Dermis blood vessel endothelial cell (primary cell): ENCODE measurements around the gene TRPV5. TPM values are rescaled to one million over a fixed set of nuclear protein-coding genes. Genes with fewer than 3 reads are reported as not detected.

Source experiments
- DNase-seq: peaks from one replicate; pipeline ENCODE4 v3.0.0; 2010
- total RNA-seq: library from RNA; depleted of rRNA; stranded (reverse); fragments of >200 nt; gene quantifications from 2 replicates; pipeline ENCODE4 v1.2.3, GENCODE V29; 2014

TRPV5 gene
- total RNA-seq, 1 donor from 2014 or later: not detected

- DNase-seq: no peak
Measured at GRCh38 chr7:142939226-142939910, 5.8 kb upstream of the TRPV5 start, which contains the start of gene LLCFC1. TSS of gene LLCFC1 (plus strand) at chr7:142939484. CDS start at chr7:142939622, 138 bp downstream.

- DNase-seq: no peak
Measured at GRCh38 chr7:142938611-142939010, 5.1 kb upstream of the TRPV5 start.

- DNase-seq: no peak
Measured at GRCh38 chr7:142935941-142936565, 2.5 kb upstream of the TRPV5 start.

GRCh38 chr7:142934056-142934455, 510 bp upstream of the TRPV5 start:
- no peak for DNase-seq

GRCh38 chr7:142933092-142933475, 462 bp downstream of the TRPV5 start:
- no peak for DNase-seq

- DNase-seq: no peak
Measured at GRCh38 chr7:142932386-142933091, 1.0 kb downstream of the TRPV5 start.

GRCh38 chr7:142930126-142930730, 3.3 kb downstream of the TRPV5 start:
- no peak for DNase-seq

- DNase-seq: no peak
Measured at GRCh38 chr7:142927949-142928348, 5.6 kb downstream of the TRPV5 start.

GRCh38 chr7:142927085-142927745, 6.3 kb downstream of the TRPV5 start:
- DNase-seq: no peak

GRCh38 chr7:142925413-142925812, 8.1 kb downstream of the TRPV5 start:
- no peak for DNase-seq

GRCh38 chr7:142923391-142923790, 10.2 kb downstream of the TRPV5 start:
- no peak for DNase-seq

- no peak for DNase-seq
Measured at GRCh38 chr7:142919656-142920055, 13.9 kb downstream of the TRPV5 start.

GRCh38 chr7:142918901-142919300, 14.6 kb downstream of the TRPV5 start:
- DNase-seq: no peak

- DNase-seq: no peak
Measured at GRCh38 chr7:142917447-142917846, 16.1 kb downstream of the TRPV5 start.

- no peak for DNase-seq
Measured at GRCh38 chr7:142916508-142916907, 17.0 kb downstream of the TRPV5 start.

GRCh38 chr7:142915315-142915714, 18.2 kb downstream of the TRPV5 start:
- no peak for DNase-seq

GRCh38 chr7:142914121-142914520, 19.4 kb downstream of the TRPV5 start:
- no peak for DNase-seq

GRCh38 chr7:142913566-142913965, 20.0 kb downstream of the TRPV5 start:
- DNase-seq: no peak

GRCh38 chr7:142913051-142913450, 20.5 kb downstream of the TRPV5 start:
- DNase-seq: no peak

GRCh38 chr7:142910481-142910880, 23.1 kb downstream of the TRPV5 start:
- no peak for DNase-seq

- no peak for DNase-seq
Measured at GRCh38 chr7:142910031-142910433, 23.5 kb downstream of the TRPV5 start.
